MM.1S (cell line): ENCODE results near the gene USP24.

Source experiments
- DNase-seq: peaks from one replicate; pipeline ENCODE4 v3.0.0-alpha.2; 2015
- H2AFZ ChIP-seq: fragments of 300-600 bp; sonication (generic); 2 replicates; pipeline ENCODE4 v1.6.0; 2016; ENCODE audit warnings: antibody characterized with exemption, low read length
- H3F3A ChIP-seq: fragments of 300-600 bp; sonication (generic); 2 replicates; pipeline ENCODE4 v1.6.1; 2016; ENCODE audit warnings: mild to moderate bottlenecking, antibody characterized with exemption, low read length, moderate library complexity, mixed read lengths; ENCODE audit not compliant: insufficient read depth
- H3K27ac ChIP-seq: fragments of 300-600 bp; sonication (generic); 2 replicates; pipeline ENCODE4 v1.5.1; 2016; ENCODE audit warnings: mild to moderate bottlenecking, low read length
- H3K27me3 ChIP-seq: fragments of 300-600 bp; sonication (generic); replicated peaks from 2 replicates; pipeline ENCODE4 v1.6.0; 2016; ENCODE audit warnings: low read length; ENCODE audit not compliant: insufficient read depth
- H3K36me3 ChIP-seq: fragments of 300-600 bp; sonication (generic); replicated peaks from 2 replicates; pipeline ENCODE4 v1.6.1; 2016; ENCODE audit warnings: mild to moderate bottlenecking, low read length, mixed read lengths; ENCODE audit not compliant: insufficient read depth
- H3K4me1 ChIP-seq: fragments of 300-600 bp; sonication (generic); 2 replicates; pipeline ENCODE4 v1.6.1; 2016; ENCODE audit warnings: low read length, mixed read lengths
- H3K4me2 ChIP-seq: fragments of 300-600 bp; sonication (generic); 2 replicates; pipeline ENCODE4 v1.6.0; 2016; ENCODE audit warnings: low read depth, low read length
- H3K4me3 ChIP-seq: fragments of 300-600 bp; sonication (generic); 2 replicates; pipeline ENCODE4 v1.5.1; 2016; ENCODE audit warnings: low read length, mixed read lengths
- H3K79me2 ChIP-seq: fragments of 300-600 bp; sonication (generic); 2 replicates; pipeline ENCODE4 v1.6.1; 2016; ENCODE audit warnings: mixed run types, low read length, mixed read lengths
- H3K9ac ChIP-seq: fragments of 300-600 bp; sonication (generic); 2 replicates; pipeline ENCODE4 v1.6.1; 2016; ENCODE audit warnings: low read length, mixed read lengths
- H3K9me2 ChIP-seq: fragments of 300-600 bp; sonication (generic); replicated peaks from 2 replicates; pipeline ENCODE4 v1.6.1; 2016; ENCODE audit warnings: mild to moderate bottlenecking, low read length, mixed read lengths; ENCODE audit not compliant: insufficient read depth
- H3K9me3 ChIP-seq: fragments of 300-600 bp; sonication (generic); replicated peaks from 2 replicates; pipeline ENCODE4 v1.6.1; 2016; ENCODE audit warnings: mild to moderate bottlenecking, low read length, mixed read lengths; ENCODE audit not compliant: insufficient read depth
- H4K20me1 ChIP-seq: fragments of 300-600 bp; sonication (generic); 2 replicates; pipeline ENCODE4 v1.6.1; 2016; ENCODE audit warnings: mild to moderate bottlenecking, low read length, moderate library complexity, mixed read lengths; ENCODE audit not compliant: insufficient read depth
- CTCF ChIP-seq: fragments of 300-600 bp; sonication (generic); IDR thresholded peaks from 2 replicates; pipeline ENCODE4 v1.5.1; 2016; ENCODE audit warnings: antibody characterized with exemption, low read length, mixed read lengths
- EZH2 ChIP-seq: fragments of 300-600 bp; sonication (generic); optimal IDR thresholded peaks from 2 replicates; pipeline ENCODE3; 2017; ENCODE audit warnings: low read depth, mild to moderate bottlenecking, antibody characterized with exemption, low read length, mixed read lengths
- EZH2phosphoT487 ChIP-seq: fragments of 300-600 bp; sonication (generic); IDR thresholded peaks from 2 replicates; pipeline ENCODE4 v1.6.1; 2018; ENCODE audit warnings: antibody characterized with exemption, low read length

Gene USP24

GRCh38 chr1:55144886-55145285, 70.3 kb downstream of the USP24 start:
- no peak overlapping the region for H2AFZ ChIP-seq
- H3K9me2 ChIP-seq: no peaks in the 10 kb centered on the region
- peaks cover 4% of the 10 kb centered on the region; the same call in 1 of the 2 replicates for H3K36me3 ChIP-seq
- TF ChIP-seq EZH2 (no peak), CTCF (no peak), EZH2phosphoT487 (no peak)
- no peaks in the 10 kb centered on the region for H3F3A ChIP-seq
- no peak overlapping the region for H3K9ac ChIP-seq
- H3K4me3 ChIP-seq: no peak overlapping the region
- peaks cover 2% of the 10 kb centered on the region; the same call in 1 of the 2 replicates for H3K4me1 ChIP-seq
- H3K79me2 ChIP-seq: no peaks in the 10 kb centered on the region
- no peak overlapping the region for H3K27ac ChIP-seq
- H3K4me2 ChIP-seq: no peak overlapping the region
- no peak for DNase-seq
- no peaks in the 10 kb centered on the region for H4K20me1 ChIP-seq
- no peaks in the 10 kb centered on the region for H3K9me3 ChIP-seq
- no peaks in the 10 kb centered on the region for H3K27me3 ChIP-seq

- H3K4me2 ChIP-seq: no peak overlapping the region
- peak; percentile 29 for DNase-seq
- no peak overlapping the region for H3K27ac ChIP-seq
- H4K20me1 ChIP-seq: no peaks in the 10 kb centered on the region
- no peaks in the 10 kb centered on the region for H3K79me2 ChIP-seq
- no peak overlapping the region for H3K4me3 ChIP-seq
- no peaks in the 10 kb centered on the region for H3F3A ChIP-seq
- H3K9me2 ChIP-seq: no peaks in the 10 kb centered on the region
- peaks cover 4% of the 10 kb centered on the region; the same call in 1 of the 2 replicates for H3K36me3 ChIP-seq
- H3K27me3 ChIP-seq: no peaks in the 10 kb centered on the region
- TF ChIP-seq EZH2 (no peak), CTCF (peak; percentile 45), EZH2phosphoT487 (no peak)
- H3K9me3 ChIP-seq: no peaks in the 10 kb centered on the region
- H3K9ac ChIP-seq: no peak overlapping the region
- H2AFZ ChIP-seq: no peak overlapping the region
- H3K4me1 ChIP-seq: no peaks in the 10 kb centered on the region
These were observed 71.5 kb downstream of the USP24 start for GRCh38 chr1:55143684-55144083.

DNA sequence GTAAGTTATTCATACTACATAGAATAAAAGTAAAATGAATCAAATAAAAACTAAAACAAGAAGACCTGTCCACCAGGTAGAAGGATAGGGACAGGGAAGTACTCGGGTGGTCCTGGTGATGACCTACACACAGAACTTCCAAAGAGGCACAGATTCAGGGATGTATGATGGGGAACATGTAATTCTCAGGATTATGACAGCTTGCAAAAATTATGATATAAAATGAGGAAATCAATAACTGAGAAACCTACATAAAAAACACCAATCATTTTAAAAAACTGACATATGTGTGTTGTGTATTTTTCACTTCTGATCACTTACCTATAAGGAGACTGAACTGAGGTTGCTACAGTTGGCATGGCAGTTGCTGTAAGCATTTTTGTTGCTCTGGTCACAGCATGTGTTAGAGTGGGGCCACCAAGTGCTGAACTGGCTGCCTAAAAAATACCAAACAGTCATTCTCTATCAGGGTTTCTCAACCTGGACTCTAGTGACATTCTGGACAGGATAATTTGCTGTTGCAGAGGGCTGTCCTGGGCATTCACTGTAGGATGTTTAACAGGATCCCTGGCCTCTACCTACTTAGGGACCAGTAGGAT, 73.8 kb downstream of the USP24 start:
- DNase-seq: no peak
- H3K4me2 ChIP-seq: no peak overlapping the region

More for the DNA sequence above, 73.8 kb downstream of the USP24 start:
- H3F3A ChIP-seq: no peaks in the 10 kb centered on the region
- no peak overlapping the region for H3K9ac ChIP-seq
- H3K79me2 ChIP-seq: no peaks in the 10 kb centered on the region
- no peaks in the 10 kb centered on the region for H3K4me1 ChIP-seq
- H2AFZ ChIP-seq: no peak overlapping the region
- no peaks in the 10 kb centered on the region for H3K9me3 ChIP-seq
- no peaks in the 10 kb centered on the region for H3K9me2 ChIP-seq
- H4K20me1 ChIP-seq: no peaks in the 10 kb centered on the region
- no peak overlapping the region for H3K27ac ChIP-seq
- TF ChIP-seq EZH2phosphoT487 (no peak), EZH2 (no peak), CTCF (no peak)
- H3K36me3 ChIP-seq: no peaks in the 10 kb centered on the region; the same call in 1 of the 2 replicates
- H3K4me3 ChIP-seq: no peak overlapping the region
- no peaks in the 10 kb centered on the region for H3K27me3 ChIP-seq
